Urothelium cell line (cell line): ENCODE results near the gene RNF123.

ENCODE experiments used
- DNase-seq: peaks from one replicate; pipeline ENCODE4 v3.0.0; 2011; ENCODE audit warnings: low spot score, mixed read lengths
- FAIRE-seq: peaks from 2 replicates; lab custom pipeline; 2011; peaks lifted over from hg19 to GRCh38; lab: Jason Lieb, UNC

RNF123 gene

GRCh38 chr3:49657208-49657915 lies 32.0 kb upstream of the RNF123 start:
- FAIRE-seq = peak; percentile 48

GRCh38 chr3:49658711-49659110 lies 30.6 kb upstream of the RNF123 start:
- DNase-seq (no peak), FAIRE-seq (peak; percentile 55)

More at GRCh38 chr3:49657208-49657915, 32.0 kb upstream of the RNF123 start:
- no peak for DNase-seq

GRCh38 chr3:49659756-49660155 lies 29.6 kb upstream of the RNF123 start:
- no peak for DNase-seq
- FAIRE-seq = no peak

GRCh38 chr3:49661281-49661680 lies 28.1 kb upstream of the RNF123 start:
- DNase-seq (peak; percentile 37), FAIRE-seq (peak; percentile 13)

GRCh38 chr3:49662021-49662420 lies 27.3 kb upstream of the RNF123 start:
- FAIRE-seq (no peak), DNase-seq (no peak)

GRCh38 chr3:49662720-49663413 lies 26.5 kb upstream of the RNF123 start:
- FAIRE-seq = no peak
- DNase-seq = no peak

GRCh38 chr3:49663831-49664230 lies 25.5 kb upstream of the RNF123 start:
- no peak for FAIRE-seq
- DNase-seq = no peak

- FAIRE-seq = no peak
- no peak for DNase-seq
Observed at GRCh38 chr3:49664300-49664699, 25.1 kb upstream of the RNF123 start.

GRCh38 chr3:49665822-49666519 lies 23.4 kb upstream of the RNF123 start:
- FAIRE-seq (no peak), DNase-seq (no peak)

GRCh38 chr3:49666592-49666991 lies 22.8 kb upstream of the RNF123 start:
- DNase-seq (no peak), FAIRE-seq (no peak)

- FAIRE-seq (no peak), DNase-seq (no peak)
Observed at GRCh38 chr3:49667701-49668413, 21.5 kb upstream of the RNF123 start.

- FAIRE-seq = peak; percentile 61
- DNase-seq = peak; percentile 40
Observed at GRCh38 chr3:49668414-49668797, 21.0 kb upstream of the RNF123 start.

GRCh38 chr3:49668861-49669260 lies 20.5 kb upstream of the RNF123 start:
- peak; percentile 52 for FAIRE-seq
- DNase-seq = peak; percentile 61

GRCh38 chr3:49669352-49669751 lies 20.0 kb upstream of the RNF123 start:
- DNase-seq (no peak), FAIRE-seq (no peak)

- FAIRE-seq = no peak
Observed at GRCh38 chr3:49670940-49671290, 18.4 kb upstream of the RNF123 start.

GRCh38 chr3:49671291-49672288 lies 17.8 kb upstream of the RNF123 start:
- FAIRE-seq = peak; percentile 92
- DNase-seq = peak; percentile 82

More at GRCh38 chr3:49670940-49671290, 18.4 kb upstream of the RNF123 start:
- DNase-seq = no peak

- no peak for FAIRE-seq
- DNase-seq = peak; percentile 39
Observed at GRCh38 chr3:49673121-49673714, 16.1 kb upstream of the RNF123 start.

GRCh38 chr3:49673715-49674496 lies 15.5 kb upstream of the RNF123 start, which contains the start of gene APEH:
TSS of gene APEH (plus strand) at chr3:49674351. CDS start at chr3:49674402, 51 bp downstream.
- peak; percentile 97 for FAIRE-seq
- DNase-seq = peak; percentile 98
